Measurements from ENCODE around the gene NUMB. TPM values are rescaled to one million over a fixed set of nuclear protein-coding genes. Genes with fewer than 3 reads are reported as not detected.

Gene NUMB
- polyA plus RNA-seq, 1 experiment: 131 TPM

- TF ChIP-seq CTCF (IDR thresholded peaks at IDR 0.05; ENCODE audit: insufficient read depth, low read depth, low read length): no peak
- Histone ChIP-seq H3K27me3 (ENCODE audit: control insufficient read depth, insufficient read depth, low read length) (no peaks in the 10 kb centered on the region), H3K4me3 (ENCODE audit: low read depth, low read length) (no peak overlapping the region), H3K36me3 (ENCODE audit: control insufficient read depth, insufficient read depth, low read length) (no peaks in the 10 kb centered on the region)
- ChIA-PET POLR2A (no interaction called here), CTCF (interaction anchor here (1.6 to 3.5 kb wide), 2 partner anchors 10 to 167 kb away, joined by 6 to 21 read pairs; no protein-coding TSS in a partner anchor)
- no peak for DNase-seq (ENCODE audit: low read depth)
Observed at GRCh38 chr14:73462048-73462715, 3.8 kb upstream of the NUMB start.

GRCh38 chr14:73461478-73462047, 3.2 kb upstream of the NUMB start:
- POLR2A ChIA-PET: no interaction called here
- Histone ChIP-seq H3K27me3 (ENCODE audit: control insufficient read depth, insufficient read depth, low read length) (no peaks in the 10 kb centered on the region), H3K4me3 (ENCODE audit: low read depth, low read length) (no peak overlapping the region), H3K36me3 (ENCODE audit: control insufficient read depth, insufficient read depth, low read length) (no peaks in the 10 kb centered on the region)
- TF ChIP-seq CTCF (IDR thresholded peaks at IDR 0.05; ENCODE audit: insufficient read depth, low read depth, low read length): no peak
- DNase-seq (ENCODE audit: low read depth): no peak
- CTCF ChIA-PET: interaction anchor here (1.6 to 3.5 kb wide), 2 partner anchors 11 to 166 kb away, joined by 6 to 21 read pairs; no protein-coding TSS in a partner anchor

GRCh38 chr14:73460691-73461127, 2.4 kb upstream of the NUMB start:
- Histone ChIP-seq H3K27me3 (ENCODE audit: control insufficient read depth, insufficient read depth, low read length) (no peaks in the 10 kb centered on the region), H3K36me3 (ENCODE audit: control insufficient read depth, insufficient read depth, low read length) (no peaks in the 10 kb centered on the region), H3K4me3 (ENCODE audit: low read depth, low read length) (no peak overlapping the region)
- no peak for DNase-seq (ENCODE audit: low read depth)
- ChIA-PET CTCF (interaction anchor here (1.6 kb wide), 1 partner anchor 166 kb away, joined by 6 read pairs; no protein-coding TSS in a partner anchor), POLR2A (no interaction called here)
- no peak for TF ChIP-seq CTCF (IDR thresholded peaks at IDR 0.05; ENCODE audit: insufficient read depth, low read depth, low read length)

- Histone ChIP-seq H3K4me3 (ENCODE audit: low read depth, low read length) (no peak overlapping the region), H3K27me3 (ENCODE audit: control insufficient read depth, insufficient read depth, low read length) (no peaks in the 10 kb centered on the region), H3K36me3 (ENCODE audit: control insufficient read depth, insufficient read depth, low read length) (no peaks in the 10 kb centered on the region)
- ChIA-PET POLR2A (no interaction called here), CTCF (interaction anchor here (0.6 kb wide), 2 partner anchors 29 to 127 kb away, joined by 3 read pairs; no protein-coding TSS in a partner anchor)
- TF ChIP-seq CTCF (IDR thresholded peaks at IDR 0.05; ENCODE audit: insufficient read depth, low read depth, low read length): no peak
- no peak for DNase-seq (ENCODE audit: low read depth)
Observed at GRCh38 chr14:73459959-73460358, 1.6 kb upstream of the NUMB start.

GRCh38 chr14:73457924-73458182, 493 bp downstream of the NUMB start:
- Histone ChIP-seq H3K4me3 (ENCODE audit: low read depth, low read length) (peak overlapping the region; percentile 91), H3K36me3 (ENCODE audit: control insufficient read depth, insufficient read depth, low read length) (no peaks in the 10 kb centered on the region), H3K27me3 (ENCODE audit: control insufficient read depth, insufficient read depth, low read length) (no peaks in the 10 kb centered on the region)
- POLR2A ChIA-PET: interaction anchor here (0.6 kb wide), 1 partner anchor 14 kb away, joined by 3 read pairs; no protein-coding TSS in a partner anchor
- CTCF ChIA-PET: interaction anchor here (1.0 to 2.5 kb wide), 3 partner anchors 10 to 284 kb away, joined by 3 to 13 read pairs (median 3); no protein-coding TSS in a partner anchor
- no peak for TF ChIP-seq CTCF (IDR thresholded peaks at IDR 0.05; ENCODE audit: insufficient read depth, low read depth, low read length)
- DNase-seq (ENCODE audit: low read depth): no peak
